ENCODE measurements around the gene SLC9A9.

The SLC9A9 gene

GRCh38 chr3:143597774-143598652, 250.3 kb downstream of the SLC9A9 start:
- no peak overlapping the region for H3K4me3 ChIP-seq
- DNase-seq (ENCODE audit: low spot score): no peak
- TF ChIP-seq, protein P1, sequence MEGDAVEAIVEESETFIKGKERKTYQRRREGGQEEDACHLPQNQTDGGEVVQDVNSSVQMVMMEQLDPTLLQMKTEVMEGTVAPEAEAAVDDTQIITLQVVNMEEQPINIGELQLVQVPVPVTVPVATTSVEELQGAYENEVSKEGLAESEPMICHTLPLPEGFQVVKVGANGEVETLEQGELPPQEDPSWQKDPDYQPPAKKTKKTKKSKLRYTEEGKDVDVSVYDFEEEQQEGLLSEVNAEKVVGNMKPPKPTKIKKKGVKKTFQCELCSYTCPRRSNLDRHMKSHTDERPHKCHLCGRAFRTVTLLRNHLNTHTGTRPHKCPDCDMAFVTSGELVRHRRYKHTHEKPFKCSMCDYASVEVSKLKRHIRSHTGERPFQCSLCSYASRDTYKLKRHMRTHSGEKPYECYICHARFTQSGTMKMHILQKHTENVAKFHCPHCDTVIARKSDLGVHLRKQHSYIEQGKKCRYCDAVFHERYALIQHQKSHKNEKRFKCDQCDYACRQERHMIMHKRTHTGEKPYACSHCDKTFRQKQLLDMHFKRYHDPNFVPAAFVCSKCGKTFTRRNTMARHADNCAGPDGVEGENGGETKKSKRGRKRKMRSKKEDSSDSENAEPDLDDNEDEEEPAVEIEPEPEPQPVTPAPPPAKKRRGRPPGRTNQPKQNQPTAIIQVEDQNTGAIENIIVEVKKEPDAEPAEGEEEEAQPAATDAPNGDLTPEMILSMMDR (IDR thresholded peaks at IDR 0.05): no peak
- no peak overlapping the region for H3K27ac ChIP-seq

DNA sequence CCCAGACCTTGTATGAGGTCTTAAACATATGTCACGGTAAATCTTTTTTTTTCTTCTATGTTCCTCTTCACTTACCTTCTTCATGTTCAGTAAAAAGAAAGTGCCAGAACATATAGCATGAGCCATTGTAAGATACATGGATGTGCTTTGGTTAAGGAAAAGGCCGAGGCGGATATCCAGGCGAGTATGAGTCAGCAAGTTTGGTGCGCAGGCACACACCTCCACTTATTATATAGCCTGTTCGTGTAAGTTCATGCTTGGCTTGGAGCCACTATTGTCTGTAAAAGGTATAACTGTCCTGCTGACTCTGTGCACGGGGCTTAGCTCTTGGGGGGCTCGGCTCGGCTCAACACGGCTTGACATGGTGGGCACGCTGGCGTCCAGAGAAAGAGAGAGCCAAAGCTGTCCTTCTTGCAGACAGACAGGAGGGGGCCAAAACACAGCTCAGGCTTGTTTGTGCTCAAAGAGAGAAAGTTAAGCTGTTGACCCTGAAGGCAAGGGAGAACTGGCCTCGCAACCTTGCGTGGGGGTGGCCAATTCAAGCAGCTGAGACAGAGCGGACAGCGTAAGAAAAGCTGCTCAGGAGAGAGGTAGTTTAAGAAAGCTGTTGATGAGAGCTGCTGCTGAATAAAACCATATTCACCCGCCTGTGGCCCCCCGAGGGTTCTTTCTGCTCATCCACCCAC, 251.2 kb downstream of the SLC9A9 start:
- TF ChIP-seq, protein P1 (IDR thresholded peaks at IDR 0.05): no peak
- no peak for DNase-seq (ENCODE audit: low spot score)
- Histone ChIP-seq H3K4me3 (no peak overlapping the region), H3K27ac (no peak overlapping the region)

GRCh38 chr3:143595456-143596077, 252.7 kb downstream of the SLC9A9 start:
- no peak for DNase-seq (ENCODE audit: low spot score)
- TF ChIP-seq, protein P1 (IDR thresholded peaks at IDR 0.05): no peak
- Histone ChIP-seq H3K4me3 (no peak overlapping the region), H3K27ac (no peak overlapping the region)

DNA sequence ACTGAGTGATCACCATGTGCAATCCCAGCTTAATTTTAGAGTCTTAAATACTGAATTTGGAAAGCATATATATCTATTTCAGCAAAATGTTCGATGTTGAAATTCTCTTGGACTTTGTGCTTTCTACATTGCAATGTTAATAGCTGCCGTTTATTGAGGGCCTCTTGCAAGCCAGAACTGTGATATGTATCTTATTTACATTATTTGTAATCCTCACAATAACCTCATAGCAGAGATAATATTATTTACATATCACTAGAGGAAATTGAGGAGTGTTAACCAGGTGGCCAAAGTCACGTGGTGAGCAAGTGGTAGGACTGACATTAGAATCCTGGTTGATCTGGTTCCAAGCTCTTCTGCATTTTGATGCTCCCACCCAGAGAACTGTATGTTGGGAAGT, 254.1 kb downstream of the SLC9A9 start:
- TF ChIP-seq, protein P1 (IDR thresholded peaks at IDR 0.05): no peak
- no peak overlapping the region for H3K4me3 ChIP-seq
- H3K27ac ChIP-seq: no peak overlapping the region
- no peak for DNase-seq (ENCODE audit: low spot score)

DNA sequence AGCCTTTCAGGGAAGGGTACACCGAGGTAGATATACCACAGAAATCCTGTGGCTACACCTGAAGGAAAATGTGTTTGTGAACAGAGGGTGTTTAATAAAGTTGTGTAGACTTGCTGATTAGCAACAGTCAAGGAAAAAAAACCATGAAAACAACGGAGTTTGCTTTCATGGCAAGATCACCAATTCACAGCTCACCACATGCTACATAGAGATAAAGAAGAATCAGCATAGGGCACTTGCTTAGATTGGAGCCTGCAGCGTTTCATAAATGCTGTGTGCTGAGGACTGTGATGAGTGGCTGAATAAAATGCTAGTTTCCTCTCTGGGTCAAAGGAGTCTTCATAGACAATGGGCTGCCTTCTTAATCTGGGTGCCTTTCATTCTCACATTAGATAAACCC, 257.6 kb downstream of the SLC9A9 start:
- no peak overlapping the region for H3K27ac ChIP-seq
- TF ChIP-seq, protein P1 (IDR thresholded peaks at IDR 0.05): no peak
- no peak for DNase-seq (ENCODE audit: low spot score)
- no peak overlapping the region for H3K4me3 ChIP-seq

DNA sequence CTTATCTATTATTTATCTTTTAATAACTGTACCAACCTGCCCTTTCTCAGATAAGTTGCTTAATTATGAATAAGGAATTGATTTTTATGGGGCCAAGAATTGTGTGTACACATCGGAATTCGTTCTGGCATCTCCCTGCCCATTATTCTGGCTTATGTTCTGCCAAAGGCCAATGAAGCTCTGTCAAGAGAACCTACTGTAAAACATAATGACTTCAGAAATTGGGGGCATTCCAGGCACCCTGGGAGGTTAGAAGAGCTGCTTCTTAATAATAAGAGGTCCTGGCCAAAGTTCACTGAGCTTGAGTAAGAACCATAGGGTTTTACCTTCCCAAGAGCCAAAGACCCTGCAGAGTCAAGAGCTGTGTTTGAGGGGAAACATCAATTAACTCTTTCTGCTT, 261.7 kb downstream of the SLC9A9 start:
- Histone ChIP-seq H3K4me3 (no peak overlapping the region), H3K27ac (no peak overlapping the region)
- TF ChIP-seq, protein P1 (IDR thresholded peaks at IDR 0.05): no peak
- DNase-seq (ENCODE audit: low spot score): no peak

Data from coronary artery (tissue), 2 donors.